ENCODE measurements around the gene SCGB1C2. TPM values are rescaled to one million over a fixed set of nuclear protein-coding genes. Genes with fewer than 3 reads are reported as not detected.

SCGB1C2 gene
- total and polyA plus RNA-seq, 2 experiments from 2014 or later = not detected

DNA sequence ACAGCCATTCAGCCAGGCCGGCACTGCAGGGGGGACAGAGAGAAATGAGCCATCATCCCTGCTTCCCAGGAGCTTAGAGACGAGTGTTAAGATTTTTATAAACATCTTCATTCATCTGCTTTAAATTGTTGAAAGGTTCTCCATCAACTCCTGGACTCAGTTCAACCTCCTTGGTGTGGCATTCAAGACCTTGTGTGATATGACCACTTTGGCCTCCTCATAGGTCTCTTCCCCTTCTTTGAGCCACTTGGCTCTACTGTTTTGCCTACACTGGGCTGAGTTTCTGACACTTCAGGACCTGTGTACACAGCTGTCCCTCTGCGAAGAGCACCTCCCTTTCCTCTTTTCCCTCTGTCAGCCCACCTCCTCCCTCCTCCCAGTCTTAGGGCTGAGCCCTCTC lies 39.8 kb downstream of the SCGB1C2 start:
- Histone ChIP-seq H3F3A (ENCODE audit: insufficient read depth) (no peaks in the 10 kb centered on the region), H3K27me3 (replicated peaks; ENCODE audit: insufficient read depth) (peaks cover 42% of the 10 kb centered on the region), H3K9ac (no peak overlapping the region), H3K36me3 (ENCODE audit: low read depth) (no peaks in the 10 kb centered on the region), H3K9me3 (ENCODE audit: low read depth) (no peaks in the 10 kb centered on the region), H3K27ac (no peak overlapping the region), H3K4me3 (no peak overlapping the region), H2AFZ (no peak overlapping the region), H4K20me1 (ENCODE audit: insufficient read depth) (no peaks in the 10 kb centered on the region), H3K9me2 (ENCODE audit: insufficient read depth) (no peaks in the 10 kb centered on the region), H3K4me1 (ENCODE audit: insufficient read depth) (no peaks in the 10 kb centered on the region), H3K4me2 (ENCODE audit: unreplicated experiment) (no peak overlapping the region), H3K79me2 (ENCODE audit: insufficient read depth) (no peaks in the 10 kb centered on the region)
- DNase-seq = no peak
- TF ChIP-seq EZH2phosphoT487 (IDR thresholded peaks at IDR 0.05; ENCODE audit: insufficient read depth, low read depth) (no peak), EZH2 (IDR thresholded peaks at IDR 0.05; ENCODE audit: insufficient read depth, poor library complexity, severe bottlenecking) (no peak)
- in situ Hi-C loops (cut with MboI) = no loop called here
- 55 to 61% methylated on average over 3 of the region's 3 CpGs for WGBS, 2 experiments (ENCODE audit: low coverage in 1 of 2, low lambda C conversion rate in 2 of 2, missing lambda C conversion rate in 2 of 2)

DNA sequence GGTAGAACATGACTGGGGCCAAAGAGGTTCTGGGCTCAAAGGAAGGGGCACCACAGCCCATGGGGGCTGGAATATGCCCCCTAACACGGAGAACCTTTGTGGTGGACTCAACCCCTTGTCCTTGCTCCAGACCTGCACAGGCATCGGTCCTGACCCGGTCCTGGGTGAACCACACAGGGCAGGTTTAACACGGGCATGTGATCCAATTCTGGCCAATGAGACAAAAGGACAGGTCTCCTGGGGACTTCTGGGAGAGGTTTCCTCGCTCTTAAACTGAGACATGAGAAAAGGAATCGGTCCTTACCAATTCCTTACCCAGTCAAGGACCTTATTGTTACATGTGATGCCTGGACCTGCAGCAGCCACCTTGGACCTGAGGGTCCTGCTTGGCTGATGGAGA lies 40.4 kb downstream of the SCGB1C2 start:
- peaks cover 48% of the 10 kb centered on the region for H3K27me3 ChIP-seq (replicated peaks; ENCODE audit: insufficient read depth)
- H3K9ac ChIP-seq = no peak overlapping the region
- WGBS, 2 experiments (ENCODE audit: low coverage in 1 of 2, low lambda C conversion rate in 2 of 2, missing lambda C conversion rate in 2 of 2) = 42 to 54% methylated on average over 6 of the region's 6 CpGs
- no peak overlapping the region for H3K27ac ChIP-seq
- no peak for DNase-seq
- H3K9me2 ChIP-seq (ENCODE audit: insufficient read depth) = no peaks in the 10 kb centered on the region
- no peaks in the 10 kb centered on the region for H4K20me1 ChIP-seq (ENCODE audit: insufficient read depth)
- H3K79me2 ChIP-seq (ENCODE audit: insufficient read depth) = no peaks in the 10 kb centered on the region
- H3K4me3 ChIP-seq = no peak overlapping the region
- no peaks in the 10 kb centered on the region for H3F3A ChIP-seq (ENCODE audit: insufficient read depth)
- H3K36me3 ChIP-seq (ENCODE audit: low read depth) = no peaks in the 10 kb centered on the region
- H3K9me3 ChIP-seq (ENCODE audit: low read depth) = no peaks in the 10 kb centered on the region
- TF ChIP-seq EZH2phosphoT487 (IDR thresholded peaks at IDR 0.05; ENCODE audit: insufficient read depth, low read depth) (no peak), EZH2 (IDR thresholded peaks at IDR 0.05; ENCODE audit: insufficient read depth, poor library complexity, severe bottlenecking) (no peak)
- in situ Hi-C loops (cut with MboI) = no loop called here
- no peak overlapping the region for H2AFZ ChIP-seq
- H3K4me1 ChIP-seq (ENCODE audit: insufficient read depth) = no peaks in the 10 kb centered on the region
- H3K4me2 ChIP-seq (ENCODE audit: unreplicated experiment) = no peak overlapping the region

DNA sequence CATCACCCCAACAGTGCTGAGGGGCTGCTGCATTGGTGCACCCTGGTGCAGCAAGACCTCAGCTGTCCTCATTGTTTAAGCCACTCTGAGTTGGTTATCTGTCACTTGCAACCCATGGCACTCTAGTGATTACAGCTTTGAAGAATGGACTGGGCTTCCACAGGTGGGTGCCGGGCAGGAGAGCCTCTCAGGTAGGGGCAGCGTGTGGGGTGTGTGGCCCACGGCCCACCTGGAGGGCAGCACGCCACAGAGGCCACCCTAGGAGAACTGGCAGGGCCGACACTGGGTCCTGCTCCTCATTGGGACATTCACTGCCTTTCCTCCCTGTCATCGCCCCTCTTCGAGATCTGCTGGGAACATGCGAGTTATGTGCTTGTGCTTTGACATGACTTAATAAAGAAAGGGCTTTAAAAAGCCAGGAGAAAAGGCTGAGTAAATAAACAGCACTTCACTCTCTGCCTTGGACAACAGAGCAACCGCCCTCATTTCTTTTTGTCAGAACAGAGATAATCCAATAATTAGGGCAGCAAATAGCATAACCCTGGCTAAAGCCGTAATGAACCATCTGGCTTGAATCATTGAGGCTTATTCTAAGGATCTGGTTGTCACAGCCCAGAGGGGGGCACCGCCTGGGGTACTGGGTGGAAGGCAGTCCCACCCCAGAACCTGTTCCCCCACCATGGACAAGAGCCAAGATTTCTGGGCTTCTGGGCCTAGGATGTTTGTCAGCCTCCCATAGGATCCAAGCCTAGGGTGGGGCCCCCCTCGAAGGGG lies 41.1 kb downstream of the SCGB1C2 start:
- TF ChIP-seq EZH2phosphoT487 (IDR thresholded peaks at IDR 0.05; ENCODE audit: insufficient read depth, low read depth) (no peak), EZH2 (IDR thresholded peaks at IDR 0.05; ENCODE audit: insufficient read depth, poor library complexity, severe bottlenecking) (no peak)
- H3K4me2 ChIP-seq (ENCODE audit: unreplicated experiment) = no peak overlapping the region
- H3K36me3 ChIP-seq (ENCODE audit: low read depth) = no peaks in the 10 kb centered on the region
- no peaks in the 10 kb centered on the region for H3K79me2 ChIP-seq (ENCODE audit: insufficient read depth)
- 13 to 24% methylated on average over 10 to 12 of the region's 12 CpGs for WGBS, 2 experiments (ENCODE audit: low coverage in 1 of 2, low lambda C conversion rate in 2 of 2, missing lambda C conversion rate in 2 of 2)
- in situ Hi-C loops (cut with MboI) = no loop called here
- H3K4me1 ChIP-seq (ENCODE audit: insufficient read depth) = no peaks in the 10 kb centered on the region
- no peaks in the 10 kb centered on the region for H3F3A ChIP-seq (ENCODE audit: insufficient read depth)
- H3K27me3 ChIP-seq (replicated peaks; ENCODE audit: insufficient read depth) = peaks cover 55% of the 10 kb centered on the region
- DNase-seq = no peak
- no peaks in the 10 kb centered on the region for H3K9me3 ChIP-seq (ENCODE audit: low read depth)
- no peak overlapping the region for H2AFZ ChIP-seq
- H4K20me1 ChIP-seq (ENCODE audit: insufficient read depth) = no peaks in the 10 kb centered on the region
- no peak overlapping the region for H3K9ac ChIP-seq
- no peaks in the 10 kb centered on the region for H3K9me2 ChIP-seq (ENCODE audit: insufficient read depth)
- H3K4me3 ChIP-seq = no peak overlapping the region
- no peak overlapping the region for H3K27ac ChIP-seq

DNA sequence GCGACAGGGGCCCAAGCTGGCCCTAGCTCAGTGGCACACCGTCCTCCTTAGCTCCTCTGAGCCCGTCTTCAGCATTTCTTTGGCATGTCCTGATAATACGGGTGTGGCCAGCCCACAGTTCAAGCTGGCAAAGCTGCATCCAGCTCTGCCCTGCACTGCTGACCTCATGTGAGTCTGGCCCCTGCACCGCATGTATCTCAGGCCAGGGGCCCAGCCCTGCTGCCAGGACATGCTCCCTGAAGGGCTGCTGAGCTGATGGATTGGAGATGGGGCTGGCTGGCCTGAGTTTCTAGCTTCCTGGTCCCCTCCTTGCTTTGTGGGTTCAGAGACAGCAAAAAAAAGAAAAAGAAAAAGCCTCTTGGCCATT lies 41.7 kb downstream of the SCGB1C2 start:
- H3K27ac ChIP-seq = no peak overlapping the region
- in situ Hi-C loops (cut with MboI) = no loop called here
- no peak overlapping the region for H3K4me3 ChIP-seq
- peaks cover 60% of the 10 kb centered on the region for H3K27me3 ChIP-seq (replicated peaks; ENCODE audit: insufficient read depth)
- H3F3A ChIP-seq (ENCODE audit: insufficient read depth) = no peaks in the 10 kb centered on the region
- DNase-seq = peak; percentile 26
- H4K20me1 ChIP-seq (ENCODE audit: insufficient read depth) = no peaks in the 10 kb centered on the region
- no peaks in the 10 kb centered on the region for H3K79me2 ChIP-seq (ENCODE audit: insufficient read depth)
- 5% methylated on average over 5 of the region's 5 CpGs for WGBS, 2 experiments (ENCODE audit: low coverage in 1 of 2, low lambda C conversion rate in 2 of 2, missing lambda C conversion rate in 2 of 2)
- no peak overlapping the region for H3K9ac ChIP-seq
- H3K9me3 ChIP-seq (ENCODE audit: low read depth) = no peaks in the 10 kb centered on the region
- TF ChIP-seq EZH2 (IDR thresholded peaks at IDR 0.05; ENCODE audit: insufficient read depth, poor library complexity, severe bottlenecking) (no peak), EZH2phosphoT487 (IDR thresholded peaks at IDR 0.05; ENCODE audit: insufficient read depth, low read depth) (no peak)
- no peak overlapping the region for H3K4me2 ChIP-seq (ENCODE audit: unreplicated experiment)
- no peaks in the 10 kb centered on the region for H3K9me2 ChIP-seq (ENCODE audit: insufficient read depth)
- H3K36me3 ChIP-seq (ENCODE audit: low read depth) = no peaks in the 10 kb centered on the region
- no peaks in the 10 kb centered on the region for H3K4me1 ChIP-seq (ENCODE audit: insufficient read depth)
- H2AFZ ChIP-seq = no peak overlapping the region

Measured in GM23248 (cell line).